ENCODE data around the gene SYCE3. TPM values are rescaled to one million over a fixed set of nuclear protein-coding genes. Genes with fewer than 3 reads are reported as not detected.

Gene SYCE3
- total RNA-seq, 1 experiment from 2014 or later = 1.3 TPM

GRCh38 chr22:50584106-50585096 is 21.7 kb upstream of the SYCE3 start:
- TF ChIP-seq CTCF (conservative IDR thresholded peaks at IDR 0.05; ENCODE audit: low read depth, low read length) = no peak
- no peak for TF ChIP-seq EZH2 (IDR thresholded peaks at IDR 0.05; ENCODE audit: low read length, unreplicated experiment)
- TF ChIP-seq EZH2phosphoT487 (IDR thresholded peaks at IDR 0.05; ENCODE audit: borderline replicate concordance, low read length) = no peak
- H3K36me3 ChIP-seq (ENCODE audit: low read depth, low read length) = no peaks in the 10 kb centered on the region
- no peak overlapping the region for H2AFZ ChIP-seq (ENCODE audit: low read length)
- CTCF ChIA-PET = no interaction called here
- no TSS peak for BruUV-seq (replicated peaks)
- POLR2A ChIA-PET (ENCODE audit: unreplicated experiment) = no interaction called here
- H3K4me1 ChIP-seq (ENCODE audit: insufficient read depth, low read length) = peaks cover 5% of the 10 kb centered on the region
- peak overlapping the region; percentile 97; the same call in 1 of the 2 replicates for H3K9ac ChIP-seq (ENCODE audit: low read length)
- ATAC-seq (no peak), DNase-seq (no peak)
- H3K9me3 ChIP-seq (ENCODE audit: low read length) = no peaks in the 10 kb centered on the region
- no peaks in the 10 kb centered on the region for H3F3A ChIP-seq (ENCODE audit: low read length, unreplicated experiment)
- H3K4me2 ChIP-seq (ENCODE audit: low read length) = peak overlapping the region; percentile 92; the same call in 1 of the 2 replicates
- H3K4me3 ChIP-seq (ENCODE audit: low read length) = peak overlapping the region; percentile 77; the same call in 1 of the 2 replicates
- no peaks in the 10 kb centered on the region for H3K9me2 ChIP-seq (replicated peaks; ENCODE audit: low read length)
- intact Hi-C loops (cut with micrococcal nuclease) = loop anchor here (5.0 kb wide), 1 partner anchor 108 kb away; no protein-coding TSS in a partner anchor
- H4K20me1 ChIP-seq (ENCODE audit: low read length) = no peaks in the 10 kb centered on the region
- no peaks in the 10 kb centered on the region for H3K27me3 ChIP-seq (ENCODE audit: low read length)
- H3K79me2 ChIP-seq (ENCODE audit: low read length) = peaks cover 18% of the 10 kb centered on the region
- no peak overlapping the region for H3K27ac ChIP-seq (ENCODE audit: low read length)

- Histone ChIP-seq H3K4me2 (ENCODE audit: low read length) (peak overlapping the region; percentile 92), H4K20me1 (ENCODE audit: low read length) (no peaks in the 10 kb centered on the region), H3K9ac (ENCODE audit: low read length) (peak overlapping the region; percentile 97), H3K4me1 (ENCODE audit: insufficient read depth, low read length) (peaks cover 5% of the 10 kb centered on the region), H3K36me3 (ENCODE audit: low read depth, low read length) (no peaks in the 10 kb centered on the region), H3K9me2 (replicated peaks; ENCODE audit: low read length) (no peaks in the 10 kb centered on the region), H3K27ac (ENCODE audit: low read length) (no peak overlapping the region), H3K4me3 (ENCODE audit: low read length) (peak overlapping the region; percentile 77), H2AFZ (ENCODE audit: low read length) (peak overlapping the region; percentile 84), H3K9me3 (ENCODE audit: low read length) (no peaks in the 10 kb centered on the region), H3F3A (ENCODE audit: low read length, unreplicated experiment) (no peaks in the 10 kb centered on the region), H3K79me2 (ENCODE audit: low read length) (peaks cover 18% of the 10 kb centered on the region), H3K27me3 (ENCODE audit: low read length) (no peaks in the 10 kb centered on the region)
- DNase-seq = no peak
- POLR2A ChIA-PET (ENCODE audit: unreplicated experiment) = interaction anchor here (0.6 kb wide), 1 partner anchor 58 kb away, joined by 3 read pairs; the partner anchor contains the start of gene SCO2
- no peak for TF ChIP-seq CTCF (conservative IDR thresholded peaks at IDR 0.05; ENCODE audit: low read depth, low read length)
- TF ChIP-seq EZH2phosphoT487 (IDR thresholded peaks at IDR 0.05; ENCODE audit: borderline replicate concordance, low read length) = no peak
- no peak for TF ChIP-seq EZH2 (IDR thresholded peaks at IDR 0.05; ENCODE audit: low read length, unreplicated experiment)
- peak; percentile 27 for ATAC-seq
- intact Hi-C loops (cut with micrococcal nuclease) = loop anchor here (2.0 to 5.0 kb wide), 2 partner anchors 51 to 109 kb away; no protein-coding TSS in a partner anchor
- BruUV-seq (replicated peaks) = TSS peak; percentile 72
- CTCF ChIA-PET = interaction anchor here (0.6 kb wide), 1 partner anchor 36 kb away, joined by 3 read pairs; no protein-coding TSS in a partner anchor
Measured at GRCh38 chr22:50583294-50583861, 20.7 kb upstream of the SYCE3 start.
